Measurements from ENCODE around the gene PDE6G. TPM values are rescaled to one million over a fixed set of nuclear protein-coding genes. Genes with fewer than 3 reads are reported as not detected.
A peak's percentile ranks its signal among the peaks of the same experiment; 100 is the strongest.

The PDE6G gene
- total and polyA plus RNA-seq, 2 donors (not counting 1 experiment from before 2014, with no cell fraction given): 0.69 to 1.1 TPM

DNA sequence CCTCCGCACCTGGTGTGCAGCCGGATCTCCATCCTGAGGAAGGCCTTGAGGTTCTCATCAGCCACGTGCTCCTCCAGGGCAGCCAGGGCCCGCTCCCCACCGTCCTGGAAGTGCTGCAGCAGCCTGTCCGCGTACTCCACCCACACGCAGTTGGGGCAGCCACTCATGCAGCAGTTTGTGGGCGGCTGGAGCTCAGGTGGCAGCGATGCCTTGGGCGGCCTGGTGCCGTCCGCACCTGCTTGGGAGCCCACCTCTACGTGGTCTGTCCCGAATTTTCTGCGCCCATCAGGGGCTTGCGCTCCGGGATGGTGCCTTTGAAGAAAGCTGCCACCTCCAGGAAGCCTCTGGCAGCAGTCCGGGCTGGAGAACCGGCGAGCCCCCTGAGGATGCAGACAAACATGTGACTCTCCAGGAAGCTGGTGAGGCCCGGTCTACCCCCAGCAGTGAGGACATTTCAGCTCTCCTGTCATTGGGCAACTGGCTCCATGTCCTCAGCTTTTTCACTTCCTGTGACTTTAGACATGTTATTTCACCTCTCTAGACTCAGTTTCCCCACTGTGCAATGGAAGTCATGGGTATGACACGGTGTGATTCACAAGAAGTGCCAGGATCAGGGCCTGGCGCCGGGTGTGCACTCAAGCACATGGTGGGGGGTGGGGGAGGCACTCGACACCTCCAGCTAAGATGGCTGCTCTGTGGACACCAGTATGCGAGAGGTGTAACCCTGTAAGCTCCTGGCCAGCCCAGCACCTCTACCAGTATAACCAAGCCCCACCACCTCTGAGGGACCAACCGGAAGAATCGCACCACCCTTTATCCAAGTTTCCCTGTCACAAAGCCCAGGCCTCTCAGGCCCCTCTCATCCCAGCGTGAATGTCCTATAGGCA is 9.1 kb upstream of the PDE6G start:
- H3K79me2 ChIP-seq (ENCODE audit: control insufficient read depth, insufficient read depth, low read length): peaks cover 54% of the 10 kb centered on the region
- H3K27me3 ChIP-seq (replicated peaks in 1 of 4; ENCODE audit: control extremely low read depth in 1 of 4, control insufficient read depth in 3 of 4, insufficient read depth in 4 of 4, low read length in 3 of 4): no peaks in the 10 kb centered on the region
- peak overlapping the region; percentile 77 to 98 (median 93) for H3K4me3 ChIP-seq (ENCODE audit: control extremely low read depth in 1 of 5, extremely low read depth in 1 of 5, insufficient read depth in 1 of 5, low read depth in 2 of 5, low read length in 4 of 5)
- H3K27ac Mint-ChIP-seq: peak overlapping the region; percentile 88
- H3K9me3 Mint-ChIP-seq (ENCODE audit: insufficient read depth): no peaks in the 10 kb centered on the region
- no peaks in the 10 kb centered on the region for H3K27me3 Mint-ChIP-seq
- ChIA-PET POLR2A (no interaction called here), CTCF (interaction anchor here (1.2 to 1.8 kb wide), 2 partner anchors 18 to 64 kb away, joined by 3 to 5 read pairs; partner anchors contain the start of genes ARL16 and HGS)
- peak; percentile 51 for DNase-seq
- H3K9me3 ChIP-seq (ENCODE audit: control extremely low read depth in 1 of 3, control insufficient read depth in 2 of 3, insufficient read depth in 1 of 3, low read length in 2 of 3): no peaks in the 10 kb centered on the region
- peak overlapping the region; percentile 69 to 80 for H3K27ac ChIP-seq (ENCODE audit: low read length in 2 of 2)
- intact Hi-C loops (cut with micrococcal nuclease): loop anchor here (1.0 to 2.0 kb wide), 5 partner anchors 18 to 426 kb away; partner anchors contain the start of genes ARL16, FAAP100, MRPL12 and NDUFAF8
- no peak for ATAC-seq (ENCODE audit: low read depth)
- peak overlapping the region; percentile 89 for H2AFZ ChIP-seq (ENCODE audit: insufficient read depth, low read depth, low read length, poor library complexity, severe bottlenecking)
- peak overlapping the region; percentile 88 for H3K9ac ChIP-seq (ENCODE audit: low read length)
- peaks cover 7% of the 10 kb centered on the region for H4K20me1 ChIP-seq (ENCODE audit: control insufficient read depth, insufficient read depth, low read length, poor library complexity, severe bottlenecking)
- 53% methylated on average over 30 of the region's 30 CpGs for WGBS (ENCODE audit: insufficient coverage)
- TF ChIP-seq CTCF (IDR thresholded peaks at IDR 0.05) (no peak), EZH2 (IDR thresholded peaks at IDR 0.05; ENCODE audit: borderline replicate concordance, insufficient read depth, low read depth, low read length, poor library complexity, severe bottlenecking) (no peak)
- H3K4me1 ChIP-seq (ENCODE audit: control insufficient read depth in 2 of 2, insufficient read depth in 2 of 2, low read length in 2 of 2): peaks cover 19 to 25% of the 10 kb centered on the region in 2 donors
- H3K36me3 ChIP-seq (replicated peaks in 1 of 2; ENCODE audit: control extremely low read depth in 1 of 2, control insufficient read depth in 1 of 2, extremely low read depth in 1 of 2, insufficient read depth in 2 of 2, low read length in 1 of 2): peaks cover 0 to 15% of the 10 kb centered on the region in 2 experiments
- H3K4me3 Mint-ChIP-seq: peak overlapping the region; percentile 91
- H3K4me2 ChIP-seq (replicated peaks; ENCODE audit: low read depth, low read length, poor library complexity, severe bottlenecking): peak overlapping the region; percentile 93
- H3K4me1 Mint-ChIP-seq: peaks cover 23% of the 10 kb centered on the region

DNA sequence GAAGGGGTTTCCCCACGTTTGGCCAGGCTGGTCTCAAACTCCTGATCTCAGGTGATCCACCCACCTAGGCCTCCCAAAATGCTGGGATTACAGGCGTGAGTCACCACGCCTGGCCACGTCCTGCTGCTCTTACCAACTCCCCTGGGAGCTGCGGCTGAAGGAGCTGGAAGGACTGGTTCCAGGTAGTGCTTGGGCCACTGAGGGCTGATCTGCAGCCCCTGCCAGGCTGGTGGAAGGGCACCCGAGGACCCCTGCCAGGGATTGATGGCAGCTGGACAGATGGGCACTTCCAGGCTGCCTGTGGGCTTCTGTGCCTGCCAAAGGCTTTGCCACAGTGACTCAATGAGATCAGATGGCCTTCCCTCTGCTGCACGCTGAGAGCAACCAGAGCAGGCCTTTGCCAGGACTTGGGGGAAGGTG is 7.7 kb upstream of the PDE6G start:
- peaks cover 23% of the 10 kb centered on the region for H3K4me1 Mint-ChIP-seq
- no peak overlapping the region for H3K4me2 ChIP-seq (replicated peaks; ENCODE audit: low read depth, low read length, poor library complexity, severe bottlenecking)
- H3K27me3 Mint-ChIP-seq: no peaks in the 10 kb centered on the region
- no peaks in the 10 kb centered on the region for H3K27me3 ChIP-seq (replicated peaks in 1 of 4; ENCODE audit: control extremely low read depth in 1 of 4, control insufficient read depth in 3 of 4, insufficient read depth in 4 of 4, low read length in 3 of 4)
- peaks cover 19 to 25% of the 10 kb centered on the region in 2 donors for H3K4me1 ChIP-seq (ENCODE audit: control insufficient read depth in 2 of 2, insufficient read depth in 2 of 2, low read length in 2 of 2)
- TF ChIP-seq CTCF (IDR thresholded peaks at IDR 0.05) (no peak), EZH2 (IDR thresholded peaks at IDR 0.05; ENCODE audit: borderline replicate concordance, insufficient read depth, low read depth, low read length, poor library complexity, severe bottlenecking) (no peak)
- WGBS (ENCODE audit: insufficient coverage): 87% methylated on average over 6 of the region's 7 CpGs
- DNase-seq (no peak), ATAC-seq (ENCODE audit: low read depth) (no peak)
- H3K4me3 ChIP-seq (ENCODE audit: control extremely low read depth in 1 of 5, extremely low read depth in 1 of 5, insufficient read depth in 1 of 5, low read depth in 2 of 5, low read length in 4 of 5): no peak overlapping the region
- peaks cover 43% of the 10 kb centered on the region for H3K79me2 ChIP-seq (ENCODE audit: control insufficient read depth, insufficient read depth, low read length)
- H3K9me3 Mint-ChIP-seq (ENCODE audit: insufficient read depth): no peaks in the 10 kb centered on the region
- no peaks in the 10 kb centered on the region for H3K9me3 ChIP-seq (ENCODE audit: control extremely low read depth in 1 of 3, control insufficient read depth in 2 of 3, insufficient read depth in 1 of 3, low read length in 2 of 3)
- no peak overlapping the region for H2AFZ ChIP-seq (ENCODE audit: insufficient read depth, low read depth, low read length, poor library complexity, severe bottlenecking)
- POLR2A ChIA-PET: no interaction called here
- H3K36me3 ChIP-seq (replicated peaks in 1 of 2; ENCODE audit: control extremely low read depth in 1 of 2, control insufficient read depth in 1 of 2, extremely low read depth in 1 of 2, insufficient read depth in 2 of 2, low read length in 1 of 2): peaks cover 0 to 7% of the 10 kb centered on the region in 2 experiments
- no peak overlapping the region for H3K27ac ChIP-seq (ENCODE audit: low read length in 2 of 2)
- H3K27ac Mint-ChIP-seq: no peak overlapping the region
- intact Hi-C loops (cut with micrococcal nuclease): no loop called here
- H3K9ac ChIP-seq (ENCODE audit: low read length): no peak overlapping the region
- H3K4me3 Mint-ChIP-seq: no peak overlapping the region
- CTCF ChIA-PET: no interaction called here
- no peaks in the 10 kb centered on the region for H4K20me1 ChIP-seq (ENCODE audit: control insufficient read depth, insufficient read depth, low read length, poor library complexity, severe bottlenecking)
